Measurements from ENCODE around the gene CSMD2. TPM values are rescaled to one million over a fixed set of nuclear protein-coding genes. Genes with fewer than 3 reads are reported as not detected.

Gene CSMD2
- polyA plus RNA-seq, 1 experiment, result 2.3 TPM

DNA sequence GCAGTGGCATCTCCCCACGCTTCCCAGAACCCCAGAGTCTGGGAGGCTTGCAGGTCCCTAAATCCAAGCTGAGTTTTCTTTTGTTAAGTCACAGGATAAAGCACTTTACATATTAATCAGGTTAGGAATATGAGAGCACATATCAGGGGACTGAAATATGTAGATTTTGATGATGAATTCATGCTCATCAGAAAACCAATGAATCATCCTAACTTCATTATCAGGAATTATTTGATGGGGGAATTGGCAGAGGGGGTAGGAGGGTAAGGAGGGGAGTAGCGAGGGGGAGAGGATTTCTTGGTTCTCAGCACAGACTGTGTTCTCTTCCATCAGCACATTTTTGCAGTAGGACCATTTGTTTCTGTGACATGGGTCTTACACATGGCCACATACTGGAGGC is 269.1 kb downstream of the CSMD2 start:
- POLR2A ChIA-PET, result no interaction called here
- Histone ChIP-seq H3K27me3 (ENCODE audit: control insufficient read depth, insufficient read depth, low read length) (no peaks in the 10 kb centered on the region), H3K27ac (ENCODE audit: low read depth, low read length) (no peak overlapping the region), H3K4me3 (ENCODE audit: low read depth, low read length) (no peak overlapping the region), H3K9me3 (ENCODE audit: control insufficient read depth, insufficient read depth, low read length) (no peaks in the 10 kb centered on the region)
- CTCF ChIA-PET, result no interaction called here
- DNase-seq (ENCODE audit: low read depth, low spot score), result no peak
- TF ChIP-seq, protein P1, sequence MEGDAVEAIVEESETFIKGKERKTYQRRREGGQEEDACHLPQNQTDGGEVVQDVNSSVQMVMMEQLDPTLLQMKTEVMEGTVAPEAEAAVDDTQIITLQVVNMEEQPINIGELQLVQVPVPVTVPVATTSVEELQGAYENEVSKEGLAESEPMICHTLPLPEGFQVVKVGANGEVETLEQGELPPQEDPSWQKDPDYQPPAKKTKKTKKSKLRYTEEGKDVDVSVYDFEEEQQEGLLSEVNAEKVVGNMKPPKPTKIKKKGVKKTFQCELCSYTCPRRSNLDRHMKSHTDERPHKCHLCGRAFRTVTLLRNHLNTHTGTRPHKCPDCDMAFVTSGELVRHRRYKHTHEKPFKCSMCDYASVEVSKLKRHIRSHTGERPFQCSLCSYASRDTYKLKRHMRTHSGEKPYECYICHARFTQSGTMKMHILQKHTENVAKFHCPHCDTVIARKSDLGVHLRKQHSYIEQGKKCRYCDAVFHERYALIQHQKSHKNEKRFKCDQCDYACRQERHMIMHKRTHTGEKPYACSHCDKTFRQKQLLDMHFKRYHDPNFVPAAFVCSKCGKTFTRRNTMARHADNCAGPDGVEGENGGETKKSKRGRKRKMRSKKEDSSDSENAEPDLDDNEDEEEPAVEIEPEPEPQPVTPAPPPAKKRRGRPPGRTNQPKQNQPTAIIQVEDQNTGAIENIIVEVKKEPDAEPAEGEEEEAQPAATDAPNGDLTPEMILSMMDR (IDR thresholded peaks at IDR 0.05; ENCODE audit: low read depth, low read length), result no peak

DNA sequence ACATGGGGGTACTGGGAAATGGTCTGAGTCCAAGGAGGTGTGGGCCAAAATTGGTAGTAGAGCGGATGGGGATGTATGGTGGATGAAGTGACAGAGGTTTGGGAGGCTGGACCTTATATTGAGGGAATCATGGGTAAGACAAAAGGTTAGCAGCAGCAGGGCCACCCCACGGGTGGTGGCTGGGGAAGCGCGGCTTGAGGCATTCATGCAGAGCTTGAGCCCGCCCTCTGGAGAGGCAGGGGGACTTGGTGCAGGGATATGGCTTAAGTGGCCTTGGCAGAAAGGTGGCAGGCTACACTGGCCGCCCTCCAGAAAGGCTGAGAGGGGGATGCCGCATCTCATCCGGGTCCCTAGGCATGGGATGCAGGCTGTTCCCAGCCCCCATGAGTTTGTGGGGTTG is 269.6 kb downstream of the CSMD2 start:
- no peaks in the 10 kb centered on the region for H3K9me3 ChIP-seq (ENCODE audit: control insufficient read depth, insufficient read depth, low read length)
- CTCF ChIA-PET, result no interaction called here
- DNase-seq (ENCODE audit: low read depth, low spot score), result no peak
- H3K4me3 ChIP-seq (ENCODE audit: low read depth, low read length), result no peak overlapping the region
- POLR2A ChIA-PET, result no interaction called here
- no peaks in the 10 kb centered on the region for H3K27me3 ChIP-seq (ENCODE audit: control insufficient read depth, insufficient read depth, low read length)
- TF ChIP-seq, protein P1 (IDR thresholded peaks at IDR 0.05; ENCODE audit: low read depth, low read length), result no peak
- H3K27ac ChIP-seq (ENCODE audit: low read depth, low read length), result no peak overlapping the region

DNA sequence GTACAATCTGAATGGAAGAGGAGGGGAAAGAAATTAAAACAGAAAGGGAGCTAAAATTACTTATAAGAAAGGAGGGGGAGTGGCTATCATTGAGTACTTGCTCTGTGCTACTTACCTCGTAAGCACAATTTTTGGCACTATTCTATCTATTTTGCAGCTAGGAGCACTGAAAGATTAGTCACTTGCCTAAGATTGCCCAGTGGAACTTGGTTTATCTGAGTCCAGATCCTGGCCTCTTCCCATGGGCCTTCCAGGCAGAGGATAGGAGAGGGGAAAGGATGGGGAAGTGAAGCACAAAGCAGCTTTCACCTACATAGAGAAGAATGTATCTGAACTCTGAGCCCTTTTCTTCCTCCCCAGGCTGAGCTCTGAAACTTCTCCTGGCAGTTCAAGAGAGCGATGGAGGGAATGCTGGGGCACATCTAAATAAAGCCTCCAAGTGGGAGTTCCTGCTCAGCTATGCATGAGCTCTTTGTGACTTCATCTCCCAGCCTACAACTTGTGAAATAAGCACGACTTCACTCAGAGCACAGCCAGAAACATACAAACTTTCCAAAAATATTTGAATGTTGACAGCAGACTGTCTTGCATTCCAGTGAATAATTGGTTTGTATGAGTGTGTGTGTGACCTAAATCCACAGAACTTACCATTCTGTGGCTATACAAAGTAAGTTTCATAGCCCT is 271.7 kb downstream of the CSMD2 start:
- Histone ChIP-seq H3K9me3 (ENCODE audit: control insufficient read depth, insufficient read depth, low read length) (no peaks in the 10 kb centered on the region), H3K27me3 (ENCODE audit: control insufficient read depth, insufficient read depth, low read length) (no peaks in the 10 kb centered on the region), H3K4me3 (ENCODE audit: low read depth, low read length) (no peak overlapping the region), H3K27ac (ENCODE audit: low read depth, low read length) (peak overlapping the region; percentile 73)
- TF ChIP-seq, protein P1 (IDR thresholded peaks at IDR 0.05; ENCODE audit: low read depth, low read length), result no peak
- CTCF ChIA-PET, result interaction anchor here (1.4 kb wide), 1 partner anchor 11 kb away, joined by 3 read pairs; no protein-coding TSS in a partner anchor
- peak; percentile 53 for DNase-seq (ENCODE audit: low read depth, low spot score)
- POLR2A ChIA-PET, result no interaction called here

DNA sequence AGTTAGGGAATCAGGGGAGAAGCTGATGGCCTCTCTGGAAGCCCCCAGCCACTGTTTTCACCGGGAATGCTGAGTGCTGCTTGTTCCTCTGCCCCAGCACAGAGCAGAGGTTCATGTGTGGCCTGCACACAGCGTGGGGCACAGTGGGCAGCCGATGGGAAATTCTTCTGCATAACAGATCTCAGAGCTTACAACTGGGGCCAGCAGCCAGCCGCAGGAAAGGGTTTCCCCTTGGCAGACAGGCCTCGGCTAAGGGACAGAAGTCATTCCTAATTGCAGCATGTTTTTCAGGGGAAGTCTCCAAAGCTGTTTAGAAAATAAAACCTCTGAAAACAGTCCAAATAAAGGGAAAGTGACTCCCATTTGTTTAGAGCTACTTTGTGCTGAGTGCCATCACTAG is 278.5 kb downstream of the CSMD2 start:
- Histone ChIP-seq H3K27ac (ENCODE audit: low read depth, low read length) (no peak overlapping the region), H3K9me3 (ENCODE audit: control insufficient read depth, insufficient read depth, low read length) (no peaks in the 10 kb centered on the region), H3K4me3 (ENCODE audit: low read depth, low read length) (no peak overlapping the region), H3K27me3 (ENCODE audit: control insufficient read depth, insufficient read depth, low read length) (no peaks in the 10 kb centered on the region)
- DNase-seq (ENCODE audit: low read depth, low spot score), result no peak
- POLR2A ChIA-PET, result no interaction called here
- TF ChIP-seq, protein P1 (IDR thresholded peaks at IDR 0.05; ENCODE audit: low read depth, low read length), result no peak
- CTCF ChIA-PET, result interaction anchor here (0.6 kb wide), 1 partner anchor 271 kb away, joined by 3 read pairs; no protein-coding TSS in a partner anchor

DNA sequence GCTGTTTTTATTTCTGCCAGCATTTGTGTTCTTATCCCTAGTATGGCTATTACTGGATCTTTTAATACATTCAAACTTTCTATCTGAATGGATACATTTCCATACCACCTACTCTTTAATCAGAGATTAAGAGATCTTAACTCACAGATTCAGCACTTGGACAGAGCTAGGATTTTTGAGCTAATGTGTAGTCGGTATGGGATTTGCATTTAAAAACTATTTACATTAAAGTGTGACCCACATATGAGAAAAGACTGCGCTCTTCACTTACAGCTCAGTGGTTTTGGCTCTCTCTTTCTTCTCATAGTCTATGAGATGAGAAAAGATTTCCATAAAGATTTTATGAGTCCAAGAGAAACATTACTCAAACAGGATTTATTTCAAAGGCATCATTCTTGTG is 284.7 kb downstream of the CSMD2 start:
- no peak overlapping the region for H3K27ac ChIP-seq (ENCODE audit: low read depth, low read length)
- no peaks in the 10 kb centered on the region for H3K9me3 ChIP-seq (ENCODE audit: control insufficient read depth, insufficient read depth, low read length)
- TF ChIP-seq, protein P1 (IDR thresholded peaks at IDR 0.05; ENCODE audit: low read depth, low read length), result no peak
- POLR2A ChIA-PET, result no interaction called here
- CTCF ChIA-PET, result interaction anchor here (0.6 kb wide), 1 partner anchor 115 kb away, joined by 3 read pairs; no protein-coding TSS in a partner anchor
- H3K4me3 ChIP-seq (ENCODE audit: low read depth, low read length), result no peak overlapping the region
- no peaks in the 10 kb centered on the region for H3K27me3 ChIP-seq (ENCODE audit: control insufficient read depth, insufficient read depth, low read length)
- no peak for DNase-seq (ENCODE audit: low read depth, low spot score)
